GDM1 (cell line): ENCODE results near the gene NGDN.
"Not testable (repeated sequence)": the region's sequence is repeated elsewhere in the genome, so short reads cannot be mapped to it uniquely, and the experiment has no call there.

Experiments used
- DNase-seq: peaks from one replicate; lab custom pipeline; 2025; lab: John Stamatoyannopoulos, UW

NGDN gene

GRCh38 chr14:23439107-23439835, 30.2 kb upstream of the NGDN start:
- DNase-seq, result no peak

- no peak for DNase-seq
These were observed 28.4 kb upstream of the NGDN start for GRCh38 chr14:23441076-23441475.

GRCh38 chr14:23442721-23443356, 26.7 kb upstream of the NGDN start:
- no peak for DNase-seq

- DNase-seq, result no peak
These were observed 26.1 kb upstream of the NGDN start for GRCh38 chr14:23443411-23443812.

GRCh38 chr14:23443881-23444280, 25.6 kb upstream of the NGDN start:
- no peak for DNase-seq

- DNase-seq, result no peak
These were observed 25.2 kb upstream of the NGDN start for GRCh38 chr14:23444314-23444713.

- DNase-seq, result no peak
These were observed 23.7 kb upstream of the NGDN start for GRCh38 chr14:23445773-23446172.

GRCh38 chr14:23446291-23446851, 23.1 kb upstream of the NGDN start:
- no peak for DNase-seq

GRCh38 chr14:23447361-23448350, 21.8 kb upstream of the NGDN start:
- no peak for DNase-seq

GRCh38 chr14:23449314-23449713, 20.2 kb upstream of the NGDN start:
- DNase-seq, result no peak

- no peak for DNase-seq
These were observed 19.1 kb upstream of the NGDN start for GRCh38 chr14:23450379-23450778.

GRCh38 chr14:23452237-23452636, 17.3 kb upstream of the NGDN start:
- DNase-seq, result no peak

GRCh38 chr14:23454445-23454856, 15.1 kb upstream of the NGDN start:
- peak; percentile 42 for DNase-seq

GRCh38 chr14:23456883-23457586, 12.5 kb upstream of the NGDN start:
- not testable (repeated sequence) for DNase-seq

GRCh38 chr14:23457587-23458445, 11.7 kb upstream of the NGDN start:
- no peak for DNase-seq

- no peak for DNase-seq
These were observed 8.5 kb upstream of the NGDN start for GRCh38 chr14:23460960-23461359.

- DNase-seq, result no peak
These were observed 4.8 kb upstream of the NGDN start for GRCh38 chr14:23464700-23465099.

GRCh38 chr14:23465261-23465660, 4.2 kb upstream of the NGDN start:
- DNase-seq, result no peak

- no peak for DNase-seq
These were observed 788 bp upstream of the NGDN start for GRCh38 chr14:23468704-23469126.

- DNase-seq, result no peak
These were observed 452 bp downstream of the NGDN start for GRCh38 chr14:23469906-23470403.
